MM.1S (cell line): ENCODE measurements around the gene AQP12A.

Experiments
- CTCF ChIP-seq: fragments of 300-600 bp; sonication (generic); IDR thresholded peaks from 2 replicates; pipeline ENCODE4 v1.5.1; 2016; ENCODE audit warnings: antibody characterized with exemption, low read length, mixed read lengths
- EZH2phosphoT487 ChIP-seq: fragments of 300-600 bp; sonication (generic); IDR thresholded peaks from 2 replicates; pipeline ENCODE4 v1.6.1; 2018; ENCODE audit warnings: antibody characterized with exemption, low read length

DNA sequence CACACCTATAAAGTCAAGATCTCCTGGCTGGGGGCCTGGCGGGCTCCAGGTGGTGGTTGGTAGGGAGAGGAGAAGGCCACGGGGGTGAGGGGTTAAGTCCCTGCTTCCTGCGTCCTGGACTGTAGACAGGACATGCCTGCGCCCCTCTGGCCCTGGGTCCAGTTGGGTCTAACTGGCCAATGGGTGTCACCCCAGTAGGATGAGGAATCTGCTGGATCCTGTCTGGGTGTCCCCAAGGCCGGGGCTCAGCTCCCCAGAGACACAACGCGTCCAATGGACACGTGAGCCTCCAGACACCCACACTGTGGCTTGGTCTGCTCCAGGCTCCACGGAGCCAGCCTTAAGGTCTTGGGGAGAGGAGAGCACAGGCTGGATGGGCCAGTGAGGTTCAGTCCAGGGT, 19.6 kb downstream of the AQP12A start:
- TF ChIP-seq CTCF, result no peak
- no peak for TF ChIP-seq EZH2phosphoT487
